Keratinocyte (primary cell): ENCODE measurements around the gene ACTL10.

ENCODE experiments used
- CTCF ChIP-seq, 3 experiments: IDR thresholded peaks in 1 of 3; conservative IDR thresholded peaks in 1 of 3; optimal IDR thresholded peaks in 1 of 3; 2 replicates in 2 of 3; 3 replicates in 1 of 3; pipeline versions ENCODE3 to v1.5.1; 2011; ENCODE audit warnings: low read length in 3 of 3, mild to moderate bottlenecking in 3 of 3, moderate library complexity in 2 of 3, control low read depth in 1 of 3, inconsistent platforms in 1 of 3; ENCODE audit not compliant: insufficient read depth in 2 of 3; ENCODE audit errors: extremely low read depth in 1 of 3
- EZH2 ChIP-seq: IDR thresholded peaks from one replicate; pipeline ENCODE4 v1.6.1; 2012; ENCODE audit warnings: inconsistent platforms, mild to moderate bottlenecking, low read length, moderate library complexity

DNA sequence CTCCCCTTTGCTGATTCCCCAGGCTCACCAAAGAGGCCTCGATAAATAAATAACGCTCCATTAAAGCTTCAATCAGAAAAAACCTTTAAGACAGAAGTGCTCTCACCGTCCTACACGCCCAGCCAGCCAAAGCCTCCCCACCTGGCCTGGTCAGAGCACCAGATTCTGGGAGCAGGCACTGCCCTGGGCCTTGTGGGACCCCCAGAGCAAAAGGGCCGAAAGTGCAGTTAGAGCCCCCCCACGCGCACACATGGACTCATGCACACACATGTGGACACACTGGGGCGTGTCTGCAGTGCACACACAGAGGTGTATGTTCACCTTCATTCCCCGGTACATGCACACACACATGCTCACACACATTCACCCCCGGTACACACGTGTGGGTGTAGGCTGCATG, 9.4 kb downstream of the ACTL10 start:
- no peak for TF ChIP-seq CTCF (optimal IDR thresholded peaks at IDR 0.05 in 1 of 3, IDR thresholded peaks at IDR 0.05 in 1 of 3, conservative IDR thresholded peaks at IDR 0.05 in 1 of 3; ENCODE audit: extremely low read depth in 1 of 3, insufficient read depth in 2 of 3, low read length in 3 of 3)
- TF ChIP-seq EZH2, result no peak
